Measurements from ENCODE around the gene TNFRSF6B.

Gene TNFRSF6B

GRCh38 chr20:63682384-63683139, 13.9 kb upstream of the TNFRSF6B start:
- no peak for TF ChIP-seq POLR2AphosphoS5 (IDR thresholded peaks at IDR 0.05; ENCODE audit: low read depth, low read length)
- TF ChIP-seq SIN3A (IDR thresholded peaks at IDR 0.05; ENCODE audit: borderline replicate concordance, insufficient read depth, low read length): no peak
- TF ChIP-seq REST (IDR thresholded peaks at IDR 0.05; ENCODE audit: insufficient read depth in 1 of 2, low read depth in 2 of 2, low read length in 2 of 2): peak in 1 of 2 experiments; percentile 24; a peak in 2 of 4 replicates

- TF ChIP-seq REST (IDR thresholded peaks at IDR 0.05; ENCODE audit: insufficient read depth in 1 of 2, low read depth in 2 of 2, low read length in 2 of 2) (no peak), SIN3A (IDR thresholded peaks at IDR 0.05; ENCODE audit: borderline replicate concordance, insufficient read depth, low read length) (no peak), FOXP2 (optimal IDR thresholded peaks at IDR 0.05; ENCODE audit: borderline replicate concordance, extremely low read depth, extremely low read length, insufficient read depth) (no peak), POLR2AphosphoS5 (IDR thresholded peaks at IDR 0.05; ENCODE audit: low read depth, low read length) (no peak), TAF1 (IDR thresholded peaks at IDR 0.05; ENCODE audit: borderline replicate concordance, insufficient read depth, low read length) (no peak)
Measured at GRCh38 chr20:63685269-63686026, 11.0 kb upstream of the TNFRSF6B start.

GRCh38 chr20:63686094-63686491, 10.4 kb upstream of the TNFRSF6B start:
- no peak for TF ChIP-seq POLR2AphosphoS5 (IDR thresholded peaks at IDR 0.05; ENCODE audit: low read depth, low read length)
- no peak for TF ChIP-seq REST (IDR thresholded peaks at IDR 0.05; ENCODE audit: insufficient read depth in 1 of 2, low read depth in 2 of 2, low read length in 2 of 2)
- TF ChIP-seq TAF1 (IDR thresholded peaks at IDR 0.05; ENCODE audit: borderline replicate concordance, insufficient read depth, low read length): no peak
- no peak for TF ChIP-seq FOXP2 (optimal IDR thresholded peaks at IDR 0.05; ENCODE audit: borderline replicate concordance, extremely low read depth, extremely low read length, insufficient read depth)
- no peak for TF ChIP-seq SIN3A (IDR thresholded peaks at IDR 0.05; ENCODE audit: borderline replicate concordance, insufficient read depth, low read length)

GRCh38 chr20:63686492-63687321, 9.7 kb upstream of the TNFRSF6B start:
- TF ChIP-seq REST (IDR thresholded peaks at IDR 0.05; ENCODE audit: insufficient read depth in 1 of 2, low read depth in 2 of 2, low read length in 2 of 2) (peak; percentile 40 to 53; a peak in 2 of 4 replicates), FOXP2 (optimal IDR thresholded peaks at IDR 0.05; ENCODE audit: borderline replicate concordance, extremely low read depth, extremely low read length, insufficient read depth) (no peak), POLR2AphosphoS5 (IDR thresholded peaks at IDR 0.05; ENCODE audit: low read depth, low read length) (peak; percentile 64; the same call in 1 of the 2 replicates), TAF1 (IDR thresholded peaks at IDR 0.05; ENCODE audit: borderline replicate concordance, insufficient read depth, low read length) (peak; percentile 86; the same call in 1 of the 2 replicates), SIN3A (IDR thresholded peaks at IDR 0.05; ENCODE audit: borderline replicate concordance, insufficient read depth, low read length) (peak; percentile 82; the same call in 1 of the 2 replicates)

Data from PFSK-1 (cell line).